Measurements from ENCODE around the gene UPK1B.

DNA sequence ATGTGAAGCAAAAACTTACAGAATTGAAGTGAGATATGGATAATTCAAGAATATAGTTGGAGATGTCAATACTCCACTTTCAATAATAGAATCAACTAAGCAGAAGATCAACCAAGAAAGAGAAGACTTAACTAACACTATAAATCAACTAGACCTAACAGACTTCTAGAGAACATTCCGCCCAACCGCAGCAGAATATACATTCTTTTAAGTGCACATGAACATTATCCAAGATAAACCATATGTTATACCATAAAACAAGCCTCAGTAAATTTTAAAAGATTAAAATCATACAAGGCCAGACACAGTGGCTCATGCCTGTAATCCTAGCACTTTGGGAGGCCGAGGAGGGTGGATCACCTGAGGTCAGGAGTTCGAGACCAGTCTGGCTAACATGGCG, 32.9 kb upstream of the UPK1B start:
- TF ChIP-seq CTCF (IDR thresholded peaks at IDR 0.05) (no peak), EZH2phosphoT487 (IDR thresholded peaks at IDR 0.05) (no peak)
